ENCODE results near the gene PRKCA. TPM values are rescaled to one million over a fixed set of nuclear protein-coding genes. Genes with fewer than 3 reads are reported as not detected.
"Not testable (repeated sequence)": the region's sequence is repeated elsewhere in the genome, so short reads cannot be mapped to it uniquely, and the experiment has no call there.

PRKCA gene
- polyA plus RNA-seq, 2 donors, result 1.2 to 1.3 TPM

DNA sequence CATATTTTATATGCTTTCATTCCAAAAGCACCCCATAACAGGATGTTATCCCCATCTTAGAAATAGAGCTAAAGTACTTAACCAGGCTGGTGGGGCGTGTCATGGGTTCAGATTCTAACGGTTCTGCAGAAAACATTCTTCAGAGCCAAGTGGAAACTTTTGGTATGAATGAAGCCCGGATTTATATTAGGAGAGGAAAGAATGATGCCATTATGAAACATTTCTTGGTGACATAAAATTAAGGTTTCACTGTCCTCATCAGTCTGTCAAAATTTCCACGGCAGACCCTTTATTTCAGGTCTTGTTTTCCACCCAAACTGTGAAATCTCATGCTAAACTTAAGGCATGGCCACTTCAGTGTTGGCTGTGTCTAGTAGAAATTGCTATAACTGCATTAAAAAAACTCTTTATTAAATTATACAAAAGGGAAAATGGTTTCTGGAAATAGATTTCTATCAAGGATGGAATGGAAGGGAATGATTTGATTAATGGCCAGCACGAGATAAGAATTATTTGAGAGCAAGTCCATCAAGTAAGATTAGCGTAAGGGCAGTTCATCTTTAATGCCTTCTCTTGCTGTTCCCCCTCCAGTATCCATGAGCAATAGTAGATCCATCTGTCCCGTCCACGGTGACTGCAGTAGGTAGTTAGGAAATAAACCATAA, 11.7 kb downstream of the PRKCA start:
- Histone ChIP-seq H3K27ac (ENCODE audit: low read depth in 2 of 2, low read length in 1 of 2) (no peak overlapping the region), H3K36me3 (ENCODE audit: control insufficient read depth in 2 of 2, insufficient read depth in 2 of 2, low read length in 1 of 2) (no peaks in the 10 kb centered on the region), H3K4me1 (ENCODE audit: control insufficient read depth in 2 of 2, insufficient read depth in 2 of 2, low read length in 1 of 2) (no peaks in the 10 kb centered on the region), H3K27me3 (ENCODE audit: control insufficient read depth in 1 of 2, insufficient read depth in 2 of 2, low read length in 2 of 2) (no peaks in the 10 kb centered on the region), H3K4me3 (ENCODE audit: low read depth in 1 of 2, low read length in 2 of 2) (no peak overlapping the region), H3K9me3 (ENCODE audit: control insufficient read depth in 2 of 2, insufficient read depth in 1 of 2, low read depth in 1 of 2, low read length in 1 of 2) (no peaks in the 10 kb centered on the region)
- 84 to 85% methylated on average over 8 of the region's 8 CpGs for WGBS, 2 donors

DNA sequence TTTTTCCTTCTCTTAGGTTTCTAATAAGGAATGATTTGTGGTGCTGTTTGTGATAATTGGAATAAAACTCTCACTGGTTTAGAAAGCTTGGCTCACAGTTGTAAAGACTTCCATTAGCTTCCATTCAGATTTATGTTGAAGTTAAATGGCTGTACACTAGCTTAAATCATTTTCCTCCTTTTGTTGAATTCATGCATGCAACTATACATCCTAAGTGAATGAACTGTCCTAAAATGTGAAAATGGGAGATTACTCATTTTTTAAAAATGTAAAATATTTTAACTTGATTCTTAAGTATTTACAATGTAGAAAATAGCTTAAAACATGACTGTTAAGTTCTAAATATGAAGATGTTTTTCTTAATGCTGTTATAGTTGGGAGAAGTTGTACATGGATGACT, 15.2 kb downstream of the PRKCA start:
- H3K27ac ChIP-seq (ENCODE audit: low read depth in 2 of 2, low read length in 1 of 2), result no peak overlapping the region
- no peak overlapping the region for H3K4me3 ChIP-seq (ENCODE audit: low read depth in 1 of 2, low read length in 2 of 2)
- H3K36me3 ChIP-seq (ENCODE audit: control insufficient read depth in 2 of 2, insufficient read depth in 2 of 2, low read length in 1 of 2), result no peaks in the 10 kb centered on the region
- H3K9me3 ChIP-seq (ENCODE audit: control insufficient read depth in 2 of 2, insufficient read depth in 1 of 2, low read depth in 1 of 2, low read length in 1 of 2), result peaks cover 0 to 3% of the 10 kb centered on the region in 2 donors
- H3K27me3 ChIP-seq (ENCODE audit: control insufficient read depth in 1 of 2, insufficient read depth in 2 of 2, low read length in 2 of 2), result no peaks in the 10 kb centered on the region
- no peaks in the 10 kb centered on the region for H3K4me1 ChIP-seq (ENCODE audit: control insufficient read depth in 2 of 2, insufficient read depth in 2 of 2, low read length in 1 of 2)

- Histone ChIP-seq H3K9me3 (ENCODE audit: control insufficient read depth in 2 of 2, insufficient read depth in 1 of 2, low read depth in 1 of 2, low read length in 1 of 2) (peaks cover 0 to 3% of the 10 kb centered on the region in 2 donors), H3K4me1 (ENCODE audit: control insufficient read depth in 2 of 2, insufficient read depth in 2 of 2, low read length in 1 of 2) (no peaks in the 10 kb centered on the region), H3K27me3 (ENCODE audit: control insufficient read depth in 1 of 2, insufficient read depth in 2 of 2, low read length in 2 of 2) (no peaks in the 10 kb centered on the region), H3K4me3 (ENCODE audit: low read depth in 1 of 2, low read length in 2 of 2) (no peak overlapping the region), H3K27ac (ENCODE audit: low read depth in 2 of 2, low read length in 1 of 2) (no peak overlapping the region), H3K36me3 (ENCODE audit: control insufficient read depth in 2 of 2, insufficient read depth in 2 of 2, low read length in 1 of 2) (no peaks in the 10 kb centered on the region)
- whole genome bisulfite sequencing, 2 donors, result 64 to 76% methylated on average over 4 of the region's 4 CpGs
Measured at GRCh38 chr17:66319226-66319625, 16.8 kb downstream of the PRKCA start.

DNA sequence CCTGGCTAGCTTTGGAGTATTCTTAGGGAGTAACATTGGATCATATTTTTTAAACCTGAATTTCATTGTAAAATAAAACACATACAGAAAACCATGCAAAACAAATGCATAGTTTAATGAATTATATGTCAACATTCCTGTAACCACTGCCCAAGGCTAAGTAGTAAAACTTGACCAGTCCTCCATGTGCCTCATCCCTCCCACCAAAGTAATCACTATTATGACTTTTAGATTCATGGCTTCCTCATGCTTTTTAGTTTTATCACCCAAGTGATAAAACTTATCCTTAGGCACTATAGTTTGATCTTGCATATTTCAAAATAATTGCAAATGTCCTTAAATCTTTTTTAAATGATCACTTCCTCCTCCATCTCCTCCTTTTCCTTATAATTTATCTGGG, 20.4 kb downstream of the PRKCA start:
- Histone ChIP-seq H3K27ac (ENCODE audit: low read depth in 2 of 2, low read length in 1 of 2) (no peak overlapping the region), H3K4me3 (ENCODE audit: low read depth in 1 of 2, low read length in 2 of 2) (no peak overlapping the region), H3K27me3 (ENCODE audit: control insufficient read depth in 1 of 2, insufficient read depth in 2 of 2, low read length in 2 of 2) (no peaks in the 10 kb centered on the region), H3K4me1 (ENCODE audit: control insufficient read depth in 2 of 2, insufficient read depth in 2 of 2, low read length in 1 of 2) (no peaks in the 10 kb centered on the region), H3K9me3 (ENCODE audit: control insufficient read depth in 2 of 2, insufficient read depth in 1 of 2, low read depth in 1 of 2, low read length in 1 of 2) (peaks cover 0 to 3% of the 10 kb centered on the region in 2 donors), H3K36me3 (ENCODE audit: control insufficient read depth in 2 of 2, insufficient read depth in 2 of 2, low read length in 1 of 2) (no peaks in the 10 kb centered on the region)

DNA sequence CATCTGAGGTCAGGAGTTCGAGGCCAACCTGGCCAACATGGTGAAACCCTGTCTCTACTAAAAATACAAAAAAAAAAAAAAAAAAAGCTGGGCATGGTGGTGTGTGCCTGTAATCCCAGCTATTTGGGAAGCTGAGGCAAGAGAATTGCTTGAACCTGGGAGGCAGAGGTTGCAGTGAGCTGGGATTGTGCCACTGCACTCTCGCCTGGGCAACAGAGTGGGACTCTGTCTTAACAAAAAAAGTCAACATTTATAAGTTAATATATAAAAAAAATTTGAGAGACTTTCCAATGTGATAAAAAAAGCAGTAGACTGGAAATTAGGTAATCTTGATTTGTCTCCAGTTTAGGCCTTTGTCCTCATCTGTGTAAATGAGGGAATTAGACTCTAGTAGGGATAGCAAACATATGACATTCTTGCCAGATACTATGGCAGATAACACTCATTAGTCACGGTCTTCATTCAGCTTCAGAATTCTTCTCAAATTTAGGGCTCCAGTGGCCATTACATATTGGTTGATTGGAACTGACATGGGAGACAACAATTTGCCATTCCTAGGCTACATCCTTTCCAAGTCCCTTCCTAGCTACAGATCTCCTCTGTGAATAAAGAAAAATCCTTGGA, 22.1 kb downstream of the PRKCA start:
- WGBS, 2 donors, result 82 to 93% methylated on average over 3 of the region's 3 CpGs
- not testable (repeated sequence) for H3K4me3 ChIP-seq (ENCODE audit: low read depth in 1 of 2, low read length in 2 of 2); H3K36me3 ChIP-seq (ENCODE audit: control insufficient read depth in 2 of 2, insufficient read depth in 2 of 2, low read length in 1 of 2); H3K27ac ChIP-seq (ENCODE audit: low read depth in 2 of 2, low read length in 1 of 2); H3K27me3 ChIP-seq (ENCODE audit: control insufficient read depth in 1 of 2, insufficient read depth in 2 of 2, low read length in 2 of 2); H3K4me1 ChIP-seq (ENCODE audit: control insufficient read depth in 2 of 2, insufficient read depth in 2 of 2, low read length in 1 of 2); H3K9me3 ChIP-seq (ENCODE audit: control insufficient read depth in 2 of 2, insufficient read depth in 1 of 2, low read depth in 1 of 2, low read length in 1 of 2)

DNA sequence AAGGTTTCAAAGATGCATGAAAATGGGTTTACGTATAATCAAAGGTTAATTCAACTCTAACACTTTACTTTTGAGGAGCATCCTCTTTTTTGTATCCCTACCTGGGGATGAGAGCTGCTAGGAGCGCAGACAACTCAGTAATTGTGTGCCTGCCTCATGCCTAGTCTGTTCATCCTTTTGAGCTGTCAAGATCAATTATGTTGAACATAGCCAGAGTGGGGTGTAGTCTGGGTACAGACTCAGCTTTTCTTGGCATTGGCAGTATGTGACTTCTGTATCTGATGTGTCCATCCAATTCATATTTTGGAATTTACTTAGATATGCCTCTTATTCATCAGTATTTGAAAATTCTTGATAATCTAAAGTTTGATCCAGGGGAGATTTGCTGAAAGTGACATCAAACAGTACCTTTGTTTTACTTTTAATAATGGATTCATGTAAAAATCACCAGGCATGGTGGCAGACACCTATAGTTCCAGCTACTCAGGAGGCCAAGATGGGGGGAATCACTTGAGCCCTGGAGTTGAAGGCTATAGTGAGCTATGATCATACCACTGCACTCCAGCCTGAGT, 24.1 kb downstream of the PRKCA start:
- Histone ChIP-seq H3K36me3 (ENCODE audit: control insufficient read depth in 2 of 2, insufficient read depth in 2 of 2, low read length in 1 of 2) (no peaks in the 10 kb centered on the region), H3K4me1 (ENCODE audit: control insufficient read depth in 2 of 2, insufficient read depth in 2 of 2, low read length in 1 of 2) (no peaks in the 10 kb centered on the region), H3K27ac (ENCODE audit: low read depth in 2 of 2, low read length in 1 of 2) (no peak overlapping the region), H3K9me3 (ENCODE audit: control insufficient read depth in 2 of 2, insufficient read depth in 1 of 2, low read depth in 1 of 2, low read length in 1 of 2) (peaks cover 0 to 2% of the 10 kb centered on the region in 2 donors), H3K27me3 (ENCODE audit: control insufficient read depth in 1 of 2, insufficient read depth in 2 of 2, low read length in 2 of 2) (no peaks in the 10 kb centered on the region), H3K4me3 (ENCODE audit: low read depth in 1 of 2, low read length in 2 of 2) (no peak overlapping the region)
- WGBS, 2 donors, result 99% methylated on average over 2 of the region's 2 CpGs

DNA sequence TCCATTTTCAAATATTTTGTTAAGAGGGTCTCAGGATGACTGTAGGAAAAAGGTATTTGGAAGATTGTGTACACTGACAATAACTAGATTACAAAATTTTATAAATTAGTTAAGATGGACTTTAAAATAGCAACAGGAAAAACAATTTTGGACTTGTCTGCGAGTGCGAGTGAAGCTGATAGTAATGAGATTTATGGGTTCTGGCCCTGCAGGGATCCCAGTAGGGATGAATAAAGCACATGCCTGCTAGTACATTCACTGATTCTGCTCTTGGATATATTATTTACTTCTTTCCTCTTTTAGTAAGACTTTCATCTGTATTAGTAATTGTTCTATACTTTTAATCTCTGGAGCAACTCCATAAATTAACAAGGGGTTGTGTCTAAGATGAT, 28.2 kb downstream of the PRKCA start:
- H3K9me3 ChIP-seq (ENCODE audit: control insufficient read depth in 2 of 2, insufficient read depth in 1 of 2, low read depth in 1 of 2, low read length in 1 of 2), result no peaks in the 10 kb centered on the region
- 60 to 73% methylated on average over 2 of the region's 2 CpGs for WGBS, 2 donors
- H3K27me3 ChIP-seq (ENCODE audit: control insufficient read depth in 1 of 2, insufficient read depth in 2 of 2, low read length in 2 of 2), result no peaks in the 10 kb centered on the region
- H3K36me3 ChIP-seq (ENCODE audit: control insufficient read depth in 2 of 2, insufficient read depth in 2 of 2, low read length in 1 of 2), result no peaks in the 10 kb centered on the region
- no peak overlapping the region for H3K27ac ChIP-seq (ENCODE audit: low read depth in 2 of 2, low read length in 1 of 2)
- H3K4me1 ChIP-seq (ENCODE audit: control insufficient read depth in 2 of 2, insufficient read depth in 2 of 2, low read length in 1 of 2), result no peaks in the 10 kb centered on the region
- no peak overlapping the region for H3K4me3 ChIP-seq (ENCODE audit: low read depth in 1 of 2, low read length in 2 of 2)

- WGBS, 2 donors, result 80 to 84% methylated on average over 8 of the region's 8 CpGs
- Histone ChIP-seq H3K36me3 (ENCODE audit: control insufficient read depth in 2 of 2, insufficient read depth in 2 of 2, low read length in 1 of 2) (no peaks in the 10 kb centered on the region), H3K4me1 (ENCODE audit: control insufficient read depth in 2 of 2, insufficient read depth in 2 of 2, low read length in 1 of 2) (no peaks in the 10 kb centered on the region), H3K27ac (ENCODE audit: low read depth in 2 of 2, low read length in 1 of 2) (no peak overlapping the region), H3K27me3 (ENCODE audit: control insufficient read depth in 1 of 2, insufficient read depth in 2 of 2, low read length in 2 of 2) (no peaks in the 10 kb centered on the region), H3K4me3 (ENCODE audit: low read depth in 1 of 2, low read length in 2 of 2) (no peak overlapping the region), H3K9me3 (ENCODE audit: control insufficient read depth in 2 of 2, insufficient read depth in 1 of 2, low read depth in 1 of 2, low read length in 1 of 2) (no peaks in the 10 kb centered on the region)
Measured at GRCh38 chr17:66331038-66331816, 28.8 kb downstream of the PRKCA start.

- no peaks in the 10 kb centered on the region for H3K4me1 ChIP-seq (ENCODE audit: control insufficient read depth in 2 of 2, insufficient read depth in 2 of 2, low read length in 1 of 2)
- no peak overlapping the region for H3K27ac ChIP-seq (ENCODE audit: low read depth in 2 of 2, low read length in 1 of 2)
- WGBS, 2 donors, result 64 to 74% methylated on average over 1 of the region's 1 CpG
- H3K9me3 ChIP-seq (ENCODE audit: control insufficient read depth in 2 of 2, insufficient read depth in 1 of 2, low read depth in 1 of 2, low read length in 1 of 2), result no peaks in the 10 kb centered on the region
- H3K27me3 ChIP-seq (ENCODE audit: control insufficient read depth in 1 of 2, insufficient read depth in 2 of 2, low read length in 2 of 2), result peaks cover 0 to 2% of the 10 kb centered on the region in 2 donors
- H3K4me3 ChIP-seq (ENCODE audit: low read depth in 1 of 2, low read length in 2 of 2), result no peak overlapping the region
- H3K36me3 ChIP-seq (ENCODE audit: control insufficient read depth in 2 of 2, insufficient read depth in 2 of 2, low read length in 1 of 2), result no peaks in the 10 kb centered on the region
Measured at GRCh38 chr17:66335797-66336196, 33.4 kb downstream of the PRKCA start.
